ENCODE measurements around the gene WNT7A.

- TF ChIP-seq CTCF (IDR thresholded peaks at IDR 0.05) (peak in 1 of 7 experiments; percentile 8), POLR2A (IDR thresholded peaks at IDR 0.05) (no peak)
These were observed 5.8 kb upstream of the WNT7A start for GRCh38 chr3:13885704-13886010.

Data from stomach (tissue), 4 donors.